Endothelial cell of umbilical vein (primary cell): ENCODE data around the gene ACSL6.

Experiments
- EZH2 ChIP-seq: IDR thresholded peaks from 2 replicates; pipeline ENCODE4 v1.6.1; 2012; ENCODE audit warnings: borderline replicate concordance, low read depth, mild to moderate bottlenecking, moderate library complexity, low read length, inconsistent platforms; ENCODE audit not compliant: severe bottlenecking
- MYC ChIP-seq: IDR thresholded peaks from one replicate; pipeline ENCODE4 v1.6.1; 2011; ENCODE audit warnings: mild to moderate bottlenecking, low read depth, low read length
- POLR2A ChIP-seq: IDR thresholded peaks from 2 replicates; pipeline ENCODE4 v1.6.1; 2012; ENCODE audit warnings: low read depth, mild to moderate bottlenecking, control low read depth, low read length
- POLR2AphosphoS5 ChIP-seq: IDR thresholded peaks from 2 replicates; pipeline ENCODE4 v1.6.1; 2012; ENCODE audit warnings: low read depth, mild to moderate bottlenecking, control low read depth, low read length, moderate library complexity; ENCODE audit not compliant: insufficient read depth
- TF ChIP-seq, protein P1 (sequence below): IDR thresholded peaks from 2 replicates; pipeline ENCODE4 v1.6.1; 2011; ENCODE audit not compliant: insufficient read depth, insufficient read length
- TF ChIP-seq, protein P2 (sequence below), 2 donors: IDR thresholded peaks; 1 replicate in 1 of 2; 2 replicates in 1 of 2; pipeline ENCODE4 v1.5.1; 2011; ENCODE audit warnings: low read length in 2 of 2, mild to moderate bottlenecking in 2 of 2, moderate library complexity in 2 of 2, control low read depth in 1 of 2, inconsistent platforms in 1 of 2, low read depth in 1 of 2; ENCODE audit not compliant: insufficient read depth in 1 of 2; ENCODE audit errors: extremely low read depth in 1 of 2

DNA sequence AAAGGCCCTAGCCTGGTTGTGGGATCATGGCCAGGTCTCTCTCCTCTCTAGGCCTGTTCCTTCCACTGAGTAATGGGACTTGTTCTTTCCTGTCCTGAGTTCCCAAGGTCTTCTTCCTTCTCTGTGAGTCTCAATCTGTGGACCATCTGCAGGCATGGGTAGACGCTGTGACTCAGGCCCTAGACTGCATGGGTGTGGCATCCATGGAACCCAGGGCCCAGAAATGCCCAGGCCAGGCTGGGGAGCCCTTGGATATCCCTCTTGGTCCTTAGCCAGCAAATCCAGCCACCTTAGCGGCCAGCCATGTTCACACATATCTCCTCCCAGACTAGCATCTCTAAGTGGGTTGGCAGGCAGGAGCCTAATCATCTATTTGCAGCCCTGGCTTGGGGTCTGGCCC lies 2.3 kb upstream of the ACSL6 start:
- TF ChIP-seq MYC (no peak), EZH2 (no peak), POLR2AphosphoS5 (no peak), POLR2A (no peak)
- TF ChIP-seq, protein P1, sequence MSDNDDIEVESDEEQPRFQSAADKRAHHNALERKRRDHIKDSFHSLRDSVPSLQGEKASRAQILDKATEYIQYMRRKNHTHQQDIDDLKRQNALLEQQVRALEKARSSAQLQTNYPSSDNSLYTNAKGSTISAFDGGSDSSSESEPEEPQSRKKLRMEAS, result no peak
- TF ChIP-seq, protein P2, sequence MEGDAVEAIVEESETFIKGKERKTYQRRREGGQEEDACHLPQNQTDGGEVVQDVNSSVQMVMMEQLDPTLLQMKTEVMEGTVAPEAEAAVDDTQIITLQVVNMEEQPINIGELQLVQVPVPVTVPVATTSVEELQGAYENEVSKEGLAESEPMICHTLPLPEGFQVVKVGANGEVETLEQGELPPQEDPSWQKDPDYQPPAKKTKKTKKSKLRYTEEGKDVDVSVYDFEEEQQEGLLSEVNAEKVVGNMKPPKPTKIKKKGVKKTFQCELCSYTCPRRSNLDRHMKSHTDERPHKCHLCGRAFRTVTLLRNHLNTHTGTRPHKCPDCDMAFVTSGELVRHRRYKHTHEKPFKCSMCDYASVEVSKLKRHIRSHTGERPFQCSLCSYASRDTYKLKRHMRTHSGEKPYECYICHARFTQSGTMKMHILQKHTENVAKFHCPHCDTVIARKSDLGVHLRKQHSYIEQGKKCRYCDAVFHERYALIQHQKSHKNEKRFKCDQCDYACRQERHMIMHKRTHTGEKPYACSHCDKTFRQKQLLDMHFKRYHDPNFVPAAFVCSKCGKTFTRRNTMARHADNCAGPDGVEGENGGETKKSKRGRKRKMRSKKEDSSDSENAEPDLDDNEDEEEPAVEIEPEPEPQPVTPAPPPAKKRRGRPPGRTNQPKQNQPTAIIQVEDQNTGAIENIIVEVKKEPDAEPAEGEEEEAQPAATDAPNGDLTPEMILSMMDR (IDR thresholded peaks at IDR 0.05; ENCODE audit: extremely low read depth in 1 of 2, insufficient read depth in 1 of 2, low read depth in 1 of 2, low read length in 2 of 2), result no peak
